ENCODE measurements around the gene DOCK2. TPM values are rescaled to one million over a fixed set of nuclear protein-coding genes. Genes with fewer than 3 reads are reported as not detected.

DOCK2 gene
- total and polyA plus RNA-seq, 2 of the 8 experiments (the other 6 are each of a cell fraction or from before 2014, with no cell fraction given) = 3.9 to 5.7 TPM

DNA sequence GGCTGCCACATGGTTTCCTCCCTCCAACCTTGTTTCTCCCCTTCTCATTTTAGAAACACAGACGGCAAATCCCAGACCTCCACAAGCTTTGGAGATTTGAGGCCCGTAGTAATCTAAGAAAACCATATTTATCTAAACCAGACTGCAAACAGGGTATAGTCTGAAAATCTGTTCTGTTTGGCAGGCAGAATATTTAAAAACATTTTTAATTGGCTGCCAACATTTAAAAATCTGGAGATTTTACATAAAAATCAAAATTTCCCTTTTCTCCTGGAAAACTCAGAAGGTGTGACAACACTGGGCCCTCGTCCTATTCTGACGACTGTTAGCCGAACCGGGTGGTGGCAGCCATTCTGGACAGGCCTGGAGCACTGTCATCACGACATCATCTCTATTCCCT is 401.2 kb downstream of the DOCK2 start (continued):
- TF ChIP-seq CHD7 (IDR thresholded peaks at IDR 0.05; ENCODE audit: insufficient replicate concordance, low read length) (no peak), SAP30 (IDR thresholded peaks at IDR 0.05; ENCODE audit: insufficient read depth, insufficient replicate concordance, low read length) (no peak), KDM4A (IDR thresholded peaks at IDR 0.05; ENCODE audit: low read depth, low read length, severe bottlenecking) (no peak), CBX8 (IDR thresholded peaks at IDR 0.05; ENCODE audit: borderline replicate concordance, low read depth, low read length) (no peak), RAD21 (IDR thresholded peaks at IDR 0.05 in 1 of 2, conservative IDR thresholded peaks at IDR 0.05 in 1 of 2; ENCODE audit: low read depth in 2 of 2, low read length in 2 of 2) (no peak), RXRA (IDR thresholded peaks at IDR 0.05; ENCODE audit: insufficient read depth, low read depth, low read length) (no peak), SRF (IDR thresholded peaks at IDR 0.05; ENCODE audit: low read depth, low read length) (no peak)
- TF ChIP-seq, protein P1, sequence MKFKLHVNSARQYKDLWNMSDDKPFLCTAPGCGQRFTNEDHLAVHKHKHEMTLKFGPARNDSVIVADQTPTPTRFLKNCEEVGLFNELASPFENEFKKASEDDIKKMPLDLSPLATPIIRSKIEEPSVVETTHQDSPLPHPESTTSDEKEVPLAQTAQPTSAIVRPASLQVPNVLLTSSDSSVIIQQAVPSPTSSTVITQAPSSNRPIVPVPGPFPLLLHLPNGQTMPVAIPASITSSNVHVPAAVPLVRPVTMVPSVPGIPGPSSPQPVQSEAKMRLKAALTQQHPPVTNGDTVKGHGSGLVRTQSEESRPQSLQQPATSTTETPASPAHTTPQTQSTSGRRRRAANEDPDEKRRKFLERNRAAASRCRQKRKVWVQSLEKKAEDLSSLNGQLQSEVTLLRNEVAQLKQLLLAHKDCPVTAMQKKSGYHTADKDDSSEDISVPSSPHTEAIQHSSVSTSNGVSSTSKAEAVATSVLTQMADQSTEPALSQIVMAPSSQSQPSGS (IDR thresholded peaks at IDR 0.05; ENCODE audit: low read length) = no peak
